ENCODE data around the gene RNF130. TPM values are rescaled to one million over a fixed set of nuclear protein-coding genes. Genes with fewer than 3 reads are reported as not detected.

RNF130 gene
- total and polyA plus RNA-seq, 2 of the 13 experiments (the other 11 are each of a cell fraction or from before 2014, with no cell fraction given), result 28.2 to 28.3 TPM

DNA sequence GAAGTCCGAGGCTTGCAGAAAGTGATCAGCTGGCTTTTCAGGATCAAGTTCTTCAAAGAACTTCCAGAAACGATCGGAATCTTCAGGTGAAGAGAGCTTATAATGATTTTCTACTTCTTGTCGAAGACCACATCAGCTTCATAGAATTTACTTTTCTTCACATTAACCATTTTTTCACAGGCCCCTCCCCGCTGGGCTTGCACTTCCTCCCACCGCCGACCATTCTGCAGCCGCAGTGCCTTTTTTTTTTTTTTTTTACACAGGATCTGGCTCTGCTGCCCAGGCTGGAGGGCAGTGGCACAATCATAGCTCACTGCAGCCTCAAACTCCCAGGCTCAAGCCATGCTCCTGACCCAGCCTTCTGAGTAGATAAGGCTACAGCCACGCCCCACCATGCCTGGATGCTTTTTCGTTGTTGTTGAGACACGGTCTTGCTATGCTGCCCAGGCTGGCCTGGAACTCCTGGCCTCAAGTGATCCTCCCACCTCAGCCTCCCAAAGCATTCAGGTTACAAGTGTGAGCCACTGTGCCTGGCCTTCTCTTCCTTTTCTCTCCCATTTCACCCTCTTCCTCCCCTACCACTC is 15.3 kb upstream of the RNF130 start:
- ChIA-PET CTCF (ENCODE audit: low intra/inter-chr PET ratio, low total read pairs) (no interaction called here), POLR2A (no interaction called here)
- H4K20me1 ChIP-seq (ENCODE audit: insufficient read depth, low read length), result no peaks in the 10 kb centered on the region
- no peak overlapping the region for H2AFZ ChIP-seq (ENCODE audit: low read length)
- DNase-seq (ENCODE audit: low spot score) (no peak), ATAC-seq (no peak), FAIRE-seq (no peak)
- peaks cover 22% of the 10 kb centered on the region for H3K4me1 ChIP-seq (ENCODE audit: insufficient read depth, low read length)
- H3K4me3 ChIP-seq (replicated peaks in 1 of 3; ENCODE audit: insufficient read depth in 1 of 3, low read depth in 2 of 3, low read length in 3 of 3), result no peak overlapping the region
- intact Hi-C loops (cut with micrococcal nuclease; ENCODE audit: unreplicated experiment) (no loop called here), in situ Hi-C loops (cut with HindIII; ENCODE audit: extremely low pct_ligation_motif_present, low pct_unique_long_range_greater_than_20kb) (loop anchor here (25.0 kb wide), 1 partner anchor 325 kb away; no protein-coding TSS in a partner anchor)
- no peaks in the 10 kb centered on the region for H3K9me3 ChIP-seq (ENCODE audit: low read length)
- WGBS (ENCODE audit: low lambda C conversion rate), result 44% methylated on average over 11 of the region's 11 CpGs
- peaks cover 6 to 25% of the 10 kb centered on the region in 2 experiments; a peak in 3 of 5 replicates for H3K27me3 ChIP-seq (ENCODE audit: control insufficient read depth in 1 of 2, insufficient read depth in 2 of 2, low read length in 2 of 2)
- H3K79me2 ChIP-seq (ENCODE audit: insufficient read depth, low read length), result no peaks in the 10 kb centered on the region
- no peak overlapping the region for H3K27ac ChIP-seq (ENCODE audit: extremely low read length, insufficient read depth, low read length)
- TF ChIP-seq ZNF121 (CRISPR knock-in tag; IDR thresholded peaks at IDR 0.05) (peak; percentile 44; the same call in 1 of the 2 replicates), ZNF619 (CRISPR knock-in tag; IDR thresholded peaks at IDR 0.05) (no peak)
- no peaks in the 10 kb centered on the region for H3K36me3 ChIP-seq (replicated peaks in 1 of 2; ENCODE audit: control insufficient read depth in 1 of 2, insufficient read depth in 2 of 2, low read length in 2 of 2)
- no peak overlapping the region for H3K9ac ChIP-seq (ENCODE audit: insufficient read depth, low read depth, low read length)
- BruUV-seq (replicated peaks), result no TSS peak
- no peak overlapping the region for H3K4me2 ChIP-seq (ENCODE audit: low read depth, low read length)

- H3K27ac ChIP-seq (ENCODE audit: extremely low read length, insufficient read depth, low read length), result no peak overlapping the region
- intact Hi-C loops (cut with micrococcal nuclease; ENCODE audit: unreplicated experiment), result no loop called here
- no peaks in the 10 kb centered on the region for H3K36me3 ChIP-seq (replicated peaks in 1 of 2; ENCODE audit: control insufficient read depth in 1 of 2, insufficient read depth in 2 of 2, low read length in 2 of 2)
- TF ChIP-seq CREB1 (IDR thresholded peaks at IDR 0.05), result peak; percentile 25; the same call in 1 of the 2 replicates
- no peak for TF ChIP-seq CREB1 (CRISPR knock-in tag; IDR thresholded peaks at IDR 0.05)
- peak; percentile 89 to 95 for TF ChIP-seq MAFK (conservative IDR thresholded peaks at IDR 0.05 in 1 of 2, IDR thresholded peaks at IDR 0.05 in 1 of 2; ENCODE audit: low read length in 2 of 2)
- no peak for TF ChIP-seq ZC3H4 (CRISPR knock-in tag; IDR thresholded peaks at IDR 0.05; ENCODE audit: borderline replicate concordance)
- TF ChIP-seq NFRKB (IDR thresholded peaks at IDR 0.05), result no peak
- peak; percentile 89 for TF ChIP-seq MAFF (IDR thresholded peaks at IDR 0.05; ENCODE audit: low read depth, low read length)
- no peak for FAIRE-seq
- 61% methylated on average over 7 of the region's 7 CpGs for WGBS (ENCODE audit: low lambda C conversion rate)
- H3K9me3 ChIP-seq (ENCODE audit: low read length), result no peaks in the 10 kb centered on the region
- CTCF ChIA-PET (ENCODE audit: low intra/inter-chr PET ratio, low total read pairs), result no interaction called here
- H3K4me2 ChIP-seq (ENCODE audit: low read depth, low read length), result no peak overlapping the region
- peaks cover 5 to 25% of the 10 kb centered on the region in 2 experiments; a peak in 3 of 5 replicates for H3K27me3 ChIP-seq (ENCODE audit: control insufficient read depth in 1 of 2, insufficient read depth in 2 of 2, low read length in 2 of 2)
- no peaks in the 10 kb centered on the region for H4K20me1 ChIP-seq (ENCODE audit: insufficient read depth, low read length)
- peaks cover 22% of the 10 kb centered on the region for H3K4me1 ChIP-seq (ENCODE audit: insufficient read depth, low read length)
- BruUV-seq (replicated peaks), result no TSS peak
- ATAC-seq, result no peak
- in situ Hi-C loops (cut with HindIII; ENCODE audit: extremely low pct_ligation_motif_present, low pct_unique_long_range_greater_than_20kb), result loop anchor here (25.0 kb wide), 1 partner anchor 324 kb away; no protein-coding TSS in a partner anchor
- POLR2A ChIA-PET, result no interaction called here
- H3K9ac ChIP-seq (ENCODE audit: insufficient read depth, low read depth, low read length), result no peak overlapping the region
- no peak overlapping the region for H2AFZ ChIP-seq (ENCODE audit: low read length)
- no peaks in the 10 kb centered on the region for H3K79me2 ChIP-seq (ENCODE audit: insufficient read depth, low read length)
- DNase-seq (ENCODE audit: low spot score), result no peak
- no peak overlapping the region for H3K4me3 ChIP-seq (replicated peaks in 1 of 3; ENCODE audit: insufficient read depth in 1 of 3, low read depth in 2 of 3, low read length in 3 of 3)
Measured at GRCh38 chr5:180085837-180086236, 14.3 kb upstream of the RNF130 start.
